ENCODE results near the gene KIAA1958. TPM values are rescaled to one million over a fixed set of nuclear protein-coding genes. Genes with fewer than 3 reads are reported as not detected.

Gene KIAA1958
- total RNA-seq, 1 experiment from 2014 or later = 18.5 TPM

- H2AFZ ChIP-seq (ENCODE audit: low read depth, low read length, poor library complexity, severe bottlenecking) = no peak overlapping the region
- 0 out of 2 replicates have a peak overlapping the region, but pooled peaks have one; percentile 66 for H3K27ac ChIP-seq (ENCODE audit: low read depth, low read length)
- H3K4me1 ChIP-seq (ENCODE audit: control insufficient read depth in 1 of 2, insufficient read depth in 2 of 2, low read length in 2 of 2) = peaks cover 5 to 13% of the 10 kb centered on the region in 2 experiments
- peak overlapping the region; percentile 75 for H3K4me2 ChIP-seq (ENCODE audit: low read length)
- H3K9ac ChIP-seq (ENCODE audit: low read length) = peak overlapping the region; percentile 61
- peak overlapping the region; percentile 71 for H3K4me3 ChIP-seq (replicated peaks in 1 of 2; ENCODE audit: low read depth in 1 of 2, low read length in 2 of 2)
- H3K79me2 ChIP-seq (ENCODE audit: insufficient read depth, low read length) = peaks cover 42% of the 10 kb centered on the region
- H3K9me2 ChIP-seq (ENCODE audit: insufficient read depth) = no peaks in the 10 kb centered on the region
- POLR2A ChIA-PET = no interaction called here
- intact Hi-C loops (cut with micrococcal nuclease) = loop anchor here (10.0 kb wide), 1 partner anchor 227 kb away; the partner anchor contains the start of gene INIP
- peaks cover 6% of the 10 kb centered on the region for H4K20me1 ChIP-seq (ENCODE audit: insufficient read depth)
- H3K27me3 ChIP-seq (ENCODE audit: insufficient read depth, low read length) = no peaks in the 10 kb centered on the region
- TSS peak; percentile 55 for BruUV-seq (replicated peaks)
- H3K36me3 ChIP-seq (ENCODE audit: control insufficient read depth in 1 of 2, insufficient read depth in 2 of 2, low read length in 2 of 2) = no peaks in the 10 kb centered on the region; a peak in 2 of 4 replicates
- no peaks in the 10 kb centered on the region for H3K9me3 ChIP-seq (ENCODE audit: control insufficient read depth in 1 of 2, insufficient read depth in 1 of 2, low read depth in 1 of 2, low read length in 2 of 2)
- RAD21 ChIA-PET (ENCODE audit: low non-redundant PET in 1 of 2, low total read pairs in 2 of 2, uncharacterized antibody in 2 of 2, unreplicated experiment in 2 of 2) = no interaction called here
- CTCF ChIA-PET = no interaction called here
- 0 out of 2 replicates have a peak, but pooled peaks have one; percentile 20 for TF ChIP-seq SRF (IDR thresholded peaks at IDR 0.05; ENCODE audit: low read depth)
- TF ChIP-seq TCF7L2 (IDR thresholded peaks at IDR 0.05; ENCODE audit: borderline replicate concordance, extremely low read depth, insufficient read depth, insufficient read length) = no peak
- no peak for DNase-seq (ENCODE audit: low read depth, low spot score)
- no peak for ATAC-seq
Observed at GRCh38 chr9:112487799-112488340, 1.2 kb downstream of the KIAA1958 start.

- Histone ChIP-seq H2AFZ (ENCODE audit: low read depth, low read length, poor library complexity, severe bottlenecking) (no peak overlapping the region), H3K36me3 (ENCODE audit: control insufficient read depth in 1 of 2, insufficient read depth in 2 of 2, low read length in 2 of 2) (peaks cover 4 to 6% of the 10 kb centered on the region in 2 experiments; a peak in 2 of 4 replicates), H3K27me3 (ENCODE audit: insufficient read depth, low read length) (no peaks in the 10 kb centered on the region), H3K9ac (ENCODE audit: low read length) (no peak overlapping the region), H3K9me3 (ENCODE audit: control insufficient read depth in 1 of 2, insufficient read depth in 1 of 2, low read depth in 1 of 2, low read length in 2 of 2) (no peaks in the 10 kb centered on the region; a peak in 1 of 4 replicates), H3K4me2 (ENCODE audit: low read length) (no peak overlapping the region), H3K4me1 (ENCODE audit: control insufficient read depth in 1 of 2, insufficient read depth in 2 of 2, low read length in 2 of 2) (peaks cover 5 to 13% of the 10 kb centered on the region in 2 experiments), H3K4me3 (replicated peaks in 1 of 2; ENCODE audit: low read depth in 1 of 2, low read length in 2 of 2) (no peak overlapping the region), H3K79me2 (ENCODE audit: insufficient read depth, low read length) (peaks cover 51% of the 10 kb centered on the region), H3K27ac (ENCODE audit: low read depth, low read length) (no peak overlapping the region), H3K9me2 (ENCODE audit: insufficient read depth) (no peaks in the 10 kb centered on the region), H4K20me1 (ENCODE audit: insufficient read depth) (peaks cover 6% of the 10 kb centered on the region)
- RAD21 ChIA-PET (ENCODE audit: low non-redundant PET in 1 of 2, low total read pairs in 2 of 2, uncharacterized antibody in 2 of 2, unreplicated experiment in 2 of 2) = no interaction called here
- no peak for DNase-seq (ENCODE audit: low read depth, low spot score)
- POLR2A ChIA-PET = interaction anchor here (0.7 kb wide), 1 partner anchor 110 kb away, joined by 3 read pairs; no protein-coding TSS in a partner anchor
- intact Hi-C loops (cut with micrococcal nuclease) = loop anchor here (10.0 kb wide), 1 partner anchor 226 kb away; the partner anchor contains the start of gene INIP
- ATAC-seq = no peak
- CTCF ChIA-PET = no interaction called here
- TF ChIP-seq ZBTB33 (IDR thresholded peaks at IDR 0.05; ENCODE audit: extremely low read depth, insufficient replicate concordance, low read length) (no peak), REST (IDR thresholded peaks at IDR 0.05; ENCODE audit: low read depth) (no peak), JUND (IDR thresholded peaks at IDR 0.05) (no peak)
- BruUV-seq (replicated peaks) = no TSS peak
Observed at GRCh38 chr9:112489039-112489546, 2.5 kb downstream of the KIAA1958 start.

All from HCT116 (cell line).